ENCODE results near the gene SPEG. TPM values are rescaled to one million over a fixed set of nuclear protein-coding genes. Genes with fewer than 3 reads are reported as not detected.

Gene SPEG
- total RNA-seq, 1 experiment from 2014 or later = 30.7 TPM

DNA sequence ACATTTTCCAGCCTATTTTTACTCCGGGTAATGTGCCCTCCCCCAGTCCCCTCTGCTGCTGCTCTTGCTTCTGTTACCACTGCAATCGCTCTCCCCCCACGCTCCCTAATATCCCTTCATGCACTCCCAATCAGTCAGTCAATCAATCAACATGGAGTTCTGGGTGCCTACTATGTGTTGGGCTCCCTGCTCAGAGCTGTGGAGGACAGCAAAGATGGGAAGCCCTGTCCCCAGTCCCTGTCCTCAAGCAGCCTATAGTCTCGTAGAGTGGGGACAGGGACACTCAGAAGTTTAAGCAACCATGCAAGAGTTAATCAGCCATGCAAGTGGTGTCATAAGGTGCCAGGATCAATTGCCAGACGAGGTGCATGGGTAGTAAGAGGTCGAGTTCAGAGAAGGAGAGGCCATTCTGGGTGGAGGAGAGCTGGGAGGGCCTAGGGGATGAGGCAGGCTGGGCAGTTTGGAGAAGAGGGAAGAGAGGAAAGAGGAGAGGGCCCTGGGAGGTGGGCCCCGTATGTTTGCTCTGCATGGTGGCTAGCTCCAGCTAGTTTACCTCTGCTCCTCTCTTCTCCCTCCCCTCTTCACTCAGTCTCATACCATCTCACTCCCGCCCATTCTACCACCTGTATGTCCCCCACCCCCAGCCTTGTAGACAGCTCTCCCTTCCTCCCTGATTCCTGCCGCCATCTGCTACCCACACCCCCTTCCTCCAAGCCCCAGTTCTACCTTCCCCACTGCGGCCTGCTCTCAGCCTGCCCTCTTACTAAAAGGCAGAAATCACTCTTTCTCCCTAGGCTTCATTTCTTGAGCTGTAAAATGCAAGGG is 83.5 kb downstream of the SPEG start:
- H2AFZ ChIP-seq (ENCODE audit: low read length) = no peak overlapping the region
- no peaks in the 10 kb centered on the region for H3K79me2 ChIP-seq (ENCODE audit: low read length)
- no peak for TF ChIP-seq EZH2 (IDR thresholded peaks at IDR 0.05; ENCODE audit: low read length, unreplicated experiment)
- TF ChIP-seq, protein P1, sequence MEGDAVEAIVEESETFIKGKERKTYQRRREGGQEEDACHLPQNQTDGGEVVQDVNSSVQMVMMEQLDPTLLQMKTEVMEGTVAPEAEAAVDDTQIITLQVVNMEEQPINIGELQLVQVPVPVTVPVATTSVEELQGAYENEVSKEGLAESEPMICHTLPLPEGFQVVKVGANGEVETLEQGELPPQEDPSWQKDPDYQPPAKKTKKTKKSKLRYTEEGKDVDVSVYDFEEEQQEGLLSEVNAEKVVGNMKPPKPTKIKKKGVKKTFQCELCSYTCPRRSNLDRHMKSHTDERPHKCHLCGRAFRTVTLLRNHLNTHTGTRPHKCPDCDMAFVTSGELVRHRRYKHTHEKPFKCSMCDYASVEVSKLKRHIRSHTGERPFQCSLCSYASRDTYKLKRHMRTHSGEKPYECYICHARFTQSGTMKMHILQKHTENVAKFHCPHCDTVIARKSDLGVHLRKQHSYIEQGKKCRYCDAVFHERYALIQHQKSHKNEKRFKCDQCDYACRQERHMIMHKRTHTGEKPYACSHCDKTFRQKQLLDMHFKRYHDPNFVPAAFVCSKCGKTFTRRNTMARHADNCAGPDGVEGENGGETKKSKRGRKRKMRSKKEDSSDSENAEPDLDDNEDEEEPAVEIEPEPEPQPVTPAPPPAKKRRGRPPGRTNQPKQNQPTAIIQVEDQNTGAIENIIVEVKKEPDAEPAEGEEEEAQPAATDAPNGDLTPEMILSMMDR (conservative IDR thresholded peaks at IDR 0.05; ENCODE audit: low read depth, low read length) = no peak
- TF ChIP-seq EZH2phosphoT487 (IDR thresholded peaks at IDR 0.05; ENCODE audit: borderline replicate concordance, low read length) = no peak
- no peak overlapping the region for H3K27ac ChIP-seq (ENCODE audit: low read length)
- H3K4me3 ChIP-seq (ENCODE audit: low read length) = no peak overlapping the region
- peaks cover 17% of the 10 kb centered on the region for H3K27me3 ChIP-seq (ENCODE audit: low read length)
- H4K20me1 ChIP-seq (ENCODE audit: low read length) = no peaks in the 10 kb centered on the region
- intact Hi-C loops (cut with micrococcal nuclease) = no loop called here
- POLR2A ChIA-PET (ENCODE audit: unreplicated experiment) = no interaction called here
- DNase-seq = no peak
- H3K9me2 ChIP-seq (replicated peaks; ENCODE audit: low read length) = no peaks in the 10 kb centered on the region
- no peak for ATAC-seq
- CTCF ChIA-PET = interaction anchor here (0.5 to 1.8 kb wide), 3 partner anchors 8 to 55 kb away, joined by 3 to 8 read pairs (median 5); no protein-coding TSS in a partner anchor
- H3F3A ChIP-seq (ENCODE audit: low read length, unreplicated experiment) = no peaks in the 10 kb centered on the region
- H3K4me1 ChIP-seq (ENCODE audit: insufficient read depth, low read length) = peaks cover 14% of the 10 kb centered on the region
- H3K9me3 ChIP-seq (ENCODE audit: low read length) = no peaks in the 10 kb centered on the region
- no peak overlapping the region for H3K9ac ChIP-seq (ENCODE audit: low read length)
- H3K36me3 ChIP-seq (ENCODE audit: low read depth, low read length) = no peaks in the 10 kb centered on the region
- H3K4me2 ChIP-seq (ENCODE audit: low read length) = no peak overlapping the region
- no TSS peak for BruUV-seq (replicated peaks)

DNA sequence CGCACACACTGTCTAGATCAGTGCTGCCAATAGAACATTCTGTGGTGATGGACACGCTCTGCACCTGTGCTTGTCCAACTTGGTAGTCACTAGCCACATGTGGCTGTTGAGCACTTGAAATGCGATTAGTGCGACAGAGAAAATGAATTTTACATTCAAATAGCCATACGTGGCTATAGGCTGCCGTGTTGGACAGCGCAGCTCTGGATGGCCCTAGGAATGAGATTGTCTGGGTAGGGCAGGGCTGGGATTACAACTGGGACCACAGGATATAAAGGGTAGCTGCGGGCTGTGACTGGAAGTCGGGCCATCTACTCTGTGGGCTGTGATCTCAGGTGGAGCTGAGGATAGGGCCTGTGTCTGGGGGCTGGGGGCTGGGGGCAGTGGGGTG is 84.9 kb downstream of the SPEG start:
- intact Hi-C loops (cut with micrococcal nuclease) = no loop called here
- no peaks in the 10 kb centered on the region for H3K36me3 ChIP-seq (ENCODE audit: low read depth, low read length)
- H4K20me1 ChIP-seq (ENCODE audit: low read length) = no peaks in the 10 kb centered on the region
- no peaks in the 10 kb centered on the region for H3K79me2 ChIP-seq (ENCODE audit: low read length)
- no peaks in the 10 kb centered on the region for H3F3A ChIP-seq (ENCODE audit: low read length, unreplicated experiment)
- H3K27ac ChIP-seq (ENCODE audit: low read length) = no peak overlapping the region
- no peaks in the 10 kb centered on the region for H3K9me3 ChIP-seq (ENCODE audit: low read length)
- no peak overlapping the region for H3K9ac ChIP-seq (ENCODE audit: low read length)
- no TSS peak for BruUV-seq (replicated peaks)
- no peaks in the 10 kb centered on the region for H3K9me2 ChIP-seq (replicated peaks; ENCODE audit: low read length)
- ChIA-PET POLR2A (ENCODE audit: unreplicated experiment) (no interaction called here), CTCF (interaction anchor here (0.9 to 1.8 kb wide), 2 partner anchors 9 to 10 kb away, joined by 5 to 8 read pairs; no protein-coding TSS in a partner anchor)
- ATAC-seq = no peak
- no peak overlapping the region for H3K4me2 ChIP-seq (ENCODE audit: low read length)
- H3K4me1 ChIP-seq (ENCODE audit: insufficient read depth, low read length) = peaks cover 14% of the 10 kb centered on the region
- DNase-seq = no peak
- no peak overlapping the region for H3K4me3 ChIP-seq (ENCODE audit: low read length)
- H3K27me3 ChIP-seq (ENCODE audit: low read length) = peaks cover 4% of the 10 kb centered on the region
- H2AFZ ChIP-seq (ENCODE audit: low read length) = no peak overlapping the region
- TF ChIP-seq EZH2phosphoT487 (IDR thresholded peaks at IDR 0.05; ENCODE audit: borderline replicate concordance, low read length) = no peak
- TF ChIP-seq EZH2 (IDR thresholded peaks at IDR 0.05; ENCODE audit: low read length, unreplicated experiment) = no peak
- TF ChIP-seq, protein P1 (conservative IDR thresholded peaks at IDR 0.05; ENCODE audit: low read depth, low read length) = no peak

- Histone ChIP-seq H3K9ac (ENCODE audit: low read length) (no peak overlapping the region), H3K9me3 (ENCODE audit: low read length) (no peaks in the 10 kb centered on the region), H3K9me2 (replicated peaks; ENCODE audit: low read length) (no peaks in the 10 kb centered on the region), H2AFZ (ENCODE audit: low read length) (no peak overlapping the region), H3F3A (ENCODE audit: low read length, unreplicated experiment) (no peaks in the 10 kb centered on the region), H3K79me2 (ENCODE audit: low read length) (no peaks in the 10 kb centered on the region), H4K20me1 (ENCODE audit: low read length) (no peaks in the 10 kb centered on the region), H3K4me2 (ENCODE audit: low read length) (no peak overlapping the region), H3K36me3 (ENCODE audit: low read depth, low read length) (no peaks in the 10 kb centered on the region), H3K4me3 (ENCODE audit: low read length) (no peak overlapping the region), H3K27me3 (ENCODE audit: low read length) (no peaks in the 10 kb centered on the region; the same call in 1 of the 2 replicates), H3K27ac (ENCODE audit: low read length) (no peak overlapping the region), H3K4me1 (ENCODE audit: insufficient read depth, low read length) (peaks cover 14% of the 10 kb centered on the region)
- DNase-seq = no peak
- ChIA-PET POLR2A (ENCODE audit: unreplicated experiment) (interaction anchor here (0.5 kb wide), 1 partner anchor 9 kb away, joined by 6 read pairs; no protein-coding TSS in a partner anchor), CTCF (interaction anchor here (0.6 to 1.2 kb wide), 6 partner anchors 10 to 307 kb away, joined by 3 to 5 read pairs (median 3); partner anchors contain the start of gene GMPPA)
- ATAC-seq = no peak
- intact Hi-C loops (cut with micrococcal nuclease) = no loop called here
- no peak for TF ChIP-seq EZH2phosphoT487 (IDR thresholded peaks at IDR 0.05; ENCODE audit: borderline replicate concordance, low read length)
- TF ChIP-seq, protein P1 (conservative IDR thresholded peaks at IDR 0.05; ENCODE audit: low read depth, low read length) = no peak
- TF ChIP-seq EZH2 (IDR thresholded peaks at IDR 0.05; ENCODE audit: low read length, unreplicated experiment) = no peak
- BruUV-seq (replicated peaks) = no TSS peak
Measured at GRCh38 chr2:219520079-219520478, 85.4 kb downstream of the SPEG start.

Data from PC-3 (cell line).